Liver (tissue), 9 donors: ENCODE data around the gene ASIC2. TPM values are rescaled to one million over a fixed set of nuclear protein-coding genes. Genes with fewer than 3 reads are reported as not detected.

Experiments
- DNase-seq: peaks from one replicate; pipeline ENCODE4 v3.0.0-alpha.2; 2017; ENCODE audit warnings: low spot score
- H3K27ac ChIP-seq, 2 donors: one replicate each; pipeline ENCODE4 v1.7.0; 2013; ENCODE audit warnings: inconsistent platforms in 2 of 2, low read length in 2 of 2, control low read depth in 1 of 2, low read depth in 1 of 2, mild to moderate bottlenecking in 1 of 2
- H3K27me3 ChIP-seq, 4 donors: one replicate each; pipeline versions ENCODE4 v1.6.1 to v1.7.0; 2013; ENCODE audit warnings: low read length in 3 of 4, inconsistent platforms in 1 of 4, mild to moderate bottlenecking in 1 of 4, moderate library complexity in 1 of 4; ENCODE audit not compliant: control insufficient read depth in 4 of 4, insufficient read depth in 4 of 4
- H3K36me3 ChIP-seq, 4 donors: one replicate each; pipeline versions ENCODE4 v1.6.1 to v1.7.0; 2013; ENCODE audit warnings: low read length in 3 of 4, mild to moderate bottlenecking in 3 of 4, low read depth in 1 of 4, moderate library complexity in 1 of 4; ENCODE audit not compliant: control insufficient read depth in 4 of 4, insufficient read depth in 3 of 4
- H3K4me1 ChIP-seq, 4 donors: one replicate each; pipeline versions ENCODE4 v1.6.1 to v1.7.0; 2013; ENCODE audit warnings: low read length in 3 of 4, mild to moderate bottlenecking in 3 of 4, moderate library complexity in 1 of 4; ENCODE audit not compliant: control insufficient read depth in 4 of 4, insufficient read depth in 4 of 4
- H3K4me3 ChIP-seq, 3 donors: one replicate each; pipeline versions ENCODE4 v1.6.1 to v1.7.0; 2013; ENCODE audit warnings: low read length in 3 of 3, control low read depth in 1 of 3, low read depth in 1 of 3, mild to moderate bottlenecking in 1 of 3
- H3K9ac ChIP-seq, 2 donors: one replicate each; pipeline ENCODE4 v1.7.0; 2013; ENCODE audit warnings: low read length in 2 of 2, mild to moderate bottlenecking in 2 of 2, moderate library complexity in 2 of 2, control low read depth in 1 of 2, low read depth in 1 of 2
- H3K9me3 ChIP-seq, 4 donors: one replicate each; pipeline versions ENCODE4 v1.6.1 to v1.7.0; 2013; ENCODE audit warnings: low read length in 3 of 4; ENCODE audit not compliant: control insufficient read depth in 4 of 4
- EGR1 ChIP-seq, 2 donors: IDR thresholded peaks; 2 replicates each; pipeline ENCODE4 v1.6.1; 2016 to 2018; ENCODE audit warnings: antibody characterized with exemption in 2 of 2, low read depth in 2 of 2
- FOXA1 ChIP-seq: IDR thresholded peaks from 2 replicates; pipeline ENCODE4 v1.6.1; 2016; ENCODE audit warnings: antibody characterized with exemption
- FOXA2 ChIP-seq: IDR thresholded peaks from 2 replicates; pipeline ENCODE4 v1.6.1; 2016; ENCODE audit warnings: antibody characterized with exemption
- GABPA ChIP-seq, 2 donors: IDR thresholded peaks in 1 of 2; conservative IDR thresholded peaks in 1 of 2; 2 replicates each; pipeline ENCODE4 v1.6.1; 2016; ENCODE audit warnings: antibody characterized with exemption in 2 of 2, mild to moderate bottlenecking in 1 of 2, moderate library complexity in 1 of 2
- HNF4A ChIP-seq, 2 donors: conservative IDR thresholded peaks; 2 replicates each; pipeline ENCODE4 v1.6.1; 2016; ENCODE audit warnings: antibody characterized with exemption in 2 of 2, mild to moderate bottlenecking in 2 of 2
- HNF4G ChIP-seq: IDR thresholded peaks from 2 replicates; pipeline ENCODE4 v1.6.1; 2016; ENCODE audit warnings: antibody characterized with exemption
- JUND ChIP-seq, 2 donors: IDR thresholded peaks; 2 replicates each; pipeline ENCODE4 v1.6.1; 2016; ENCODE audit warnings: antibody characterized with exemption in 2 of 2
- NR2F2 ChIP-seq: IDR thresholded peaks from 2 replicates; pipeline ENCODE4 v1.6.1; 2016; ENCODE audit warnings: antibody characterized with exemption
- RAD21 ChIP-seq, 2 donors: IDR thresholded peaks; 2 replicates each; pipeline ENCODE4 v1.6.1; 2016; ENCODE audit warnings: antibody characterized with exemption in 2 of 2, mild to moderate bottlenecking in 2 of 2
- REST ChIP-seq: IDR thresholded peaks from 2 replicates; pipeline ENCODE4 v1.6.1; 2016; ENCODE audit warnings: antibody characterized with exemption, mild to moderate bottlenecking
- RXRA ChIP-seq, 2 donors: IDR thresholded peaks; 2 replicates each; pipeline ENCODE4 v1.6.1; 2017 to 2018; ENCODE audit warnings: antibody characterized with exemption in 2 of 2, mild to moderate bottlenecking in 1 of 2
- SP1 ChIP-seq: IDR thresholded peaks from 2 replicates; pipeline ENCODE4 v1.6.1; 2018; ENCODE audit warnings: antibody characterized with exemption, mild to moderate bottlenecking
- TAF1 ChIP-seq: conservative IDR thresholded peaks from 2 replicates; pipeline ENCODE4 v1.6.1; 2016; ENCODE audit warnings: antibody characterized with exemption, mild to moderate bottlenecking
- YY1 ChIP-seq: IDR thresholded peaks from 2 replicates; pipeline ENCODE4 v1.6.1; 2016; ENCODE audit warnings: antibody characterized with exemption, mild to moderate bottlenecking
- WGBS: extraction: QIAGEN DNeasy Blood & Tissue Kit; methylation state at CpG from one replicate; pipeline ENCODE4 v1.1.7; 2013; 5-methylcytosine and 5-hydroxymethylcytosine counted together
- polyA plus RNA-seq, 2 donors: library from polyadenylated mRNA; stranded (reverse) in 1 of 2; unstranded in 1 of 2; fragments of 200-250 nt in 1 of 2; fragments of >200 nt in 1 of 2; fragmentation: Nextera tagmentation in 1 of 2; extraction: Ambion mirVana in 1 of 2; gene quantifications; one replicate each; pipeline versions ENCODE4 v1.2.1 to v1.2.3, GENCODE V29; 2013 to 2015
- total RNA-seq, 2 donors: library from RNA; depleted of rRNA; stranded (reverse); fragments of >200 nt; gene quantifications; one replicate each; pipeline ENCODE4 v1.2.3, GENCODE V29; 2014
- TF ChIP-seq, protein P1 (sequence below): IDR thresholded peaks from 2 replicates; pipeline ENCODE4 v1.6.1; 2016; ENCODE audit warnings: antibody characterized with exemption
- TF ChIP-seq, protein P2 (sequence below): IDR thresholded peaks from 2 replicates; pipeline ENCODE4 v1.6.1; 2016; ENCODE audit warnings: antibody characterized with exemption
- TF ChIP-seq, protein P3 (sequence below): fragments of 150-350 bp; IDR thresholded peaks from 2 replicates; pipeline ENCODE4 v1.5.1; 2017; ENCODE audit warnings: improper control_type of control experiment, low read depth, low read length; ENCODE audit not compliant: missing input control
- donor health status: healthy.
- donor health status: healthy.
- donor health status: healthy.
- donor health status: healthy.
- donor health status: healthy.

Gene ASIC2
- total and polyA plus RNA-seq, 4 donors: under 0.01 TPM; not detected in 3

DNA sequence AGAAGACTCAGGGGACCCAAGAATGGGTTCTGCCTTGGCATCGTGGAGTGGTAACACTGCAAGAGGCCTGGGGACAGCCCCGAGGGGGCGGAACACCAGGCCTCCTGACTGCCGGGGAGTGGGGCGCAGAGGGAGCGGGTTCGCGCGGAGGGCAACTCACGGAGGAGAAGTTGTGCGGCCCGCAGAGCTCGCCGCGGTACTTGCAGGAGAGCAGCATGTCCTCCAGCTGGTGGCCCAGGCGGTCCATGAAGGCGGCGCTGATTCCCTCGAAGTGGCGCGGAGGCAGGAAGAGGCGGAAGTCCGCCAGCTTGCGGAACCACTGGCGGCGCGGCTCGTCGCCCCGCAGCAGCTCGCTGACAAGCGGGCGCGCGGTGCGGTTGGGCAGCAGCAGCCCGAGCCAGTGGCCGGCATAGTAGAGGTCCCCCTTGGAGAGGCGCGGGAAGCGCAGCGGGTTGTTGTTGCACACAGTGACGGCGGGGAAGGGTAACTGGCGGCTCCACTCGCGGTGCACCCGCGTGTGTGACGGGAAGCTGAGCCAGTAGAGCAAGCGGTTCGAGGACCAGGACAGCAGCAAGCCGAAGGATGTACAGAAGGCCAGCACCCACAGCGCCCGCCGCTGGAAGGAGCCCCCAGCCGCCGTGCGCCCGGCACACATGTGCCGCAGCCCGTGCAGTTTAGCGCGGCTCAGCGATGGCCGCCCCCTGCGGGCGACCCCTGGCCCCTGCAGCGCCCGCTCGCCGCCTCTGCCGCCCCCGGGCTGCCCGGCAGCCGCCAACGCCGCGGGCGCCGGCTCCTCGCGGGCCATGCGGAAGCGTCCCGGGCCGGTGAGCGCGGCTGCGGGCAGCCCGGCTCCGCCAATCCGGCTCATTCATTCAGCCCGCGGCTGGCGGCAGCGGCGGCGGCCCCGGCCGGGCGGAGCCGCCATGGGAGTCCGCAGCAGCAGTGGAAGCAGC, 1.6 kb downstream of the ASIC2 start:
- DNase-seq: no peak
- Histone ChIP-seq H3K9me3 (no peaks in the 10 kb centered on the region), H3K4me1 (peaks cover 0 to 13% (median under 1%) of the 10 kb centered on the region in 4 donors), H3K36me3 (no peaks in the 10 kb centered on the region), H3K27me3 (peaks cover 0 to 31% (median 7%) of the 10 kb centered on the region in 4 donors), H3K9ac (no peak overlapping the region), H3K4me3 (peak overlapping the region in 1 of 3 donors; percentile 16), H3K27ac (no peak overlapping the region)
- TF ChIP-seq RXRA (IDR thresholded peaks at IDR 0.05) (no peak), SP1 (no peak), FOXA1 (no peak), NR2F2 (no peak), RAD21 (IDR thresholded peaks at IDR 0.05) (no peak), GABPA (IDR thresholded peaks at IDR 0.05 in 1 of 2, conservative IDR thresholded peaks at IDR 0.05 in 1 of 2) (no peak), FOXA2 (no peak), EGR1 (IDR thresholded peaks at IDR 0.05; ENCODE audit: low read depth in 2 of 2) (no peak), YY1 (no peak), HNF4G (no peak), REST (no peak), JUND (IDR thresholded peaks at IDR 0.05) (no peak), HNF4A (conservative IDR thresholded peaks at IDR 0.05) (no peak)
- TF ChIP-seq, protein P1, sequence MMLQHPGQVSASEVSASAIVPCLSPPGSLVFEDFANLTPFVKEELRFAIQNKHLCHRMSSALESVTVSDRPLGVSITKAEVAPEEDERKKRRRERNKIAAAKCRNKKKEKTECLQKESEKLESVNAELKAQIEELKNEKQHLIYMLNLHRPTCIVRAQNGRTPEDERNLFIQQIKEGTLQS: no peak
- TF ChIP-seq, protein P2, sequence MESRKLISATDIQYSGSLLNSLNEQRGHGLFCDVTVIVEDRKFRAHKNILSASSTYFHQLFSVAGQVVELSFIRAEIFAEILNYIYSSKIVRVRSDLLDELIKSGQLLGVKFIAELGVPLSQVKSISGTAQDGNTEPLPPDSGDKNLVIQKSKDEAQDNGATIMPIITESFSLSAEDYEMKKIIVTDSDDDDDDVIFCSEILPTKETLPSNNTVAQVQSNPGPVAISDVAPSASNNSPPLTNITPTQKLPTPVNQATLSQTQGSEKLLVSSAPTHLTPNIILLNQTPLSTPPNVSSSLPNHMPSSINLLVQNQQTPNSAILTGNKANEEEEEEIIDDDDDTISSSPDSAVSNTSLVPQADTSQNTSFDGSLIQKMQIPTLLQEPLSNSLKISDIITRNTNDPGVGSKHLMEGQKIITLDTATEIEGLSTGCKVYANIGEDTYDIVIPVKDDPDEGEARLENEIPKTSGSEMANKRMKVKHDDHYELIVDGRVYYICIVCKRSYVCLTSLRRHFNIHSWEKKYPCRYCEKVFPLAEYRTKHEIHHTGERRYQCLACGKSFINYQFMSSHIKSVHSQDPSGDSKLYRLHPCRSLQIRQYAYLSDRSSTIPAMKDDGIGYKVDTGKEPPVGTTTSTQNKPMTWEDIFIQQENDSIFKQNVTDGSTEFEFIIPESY: no peak
- 3% methylated on average over 104 of the region's 104 CpGs for WGBS

GRCh38 chr17:33290253-33290652, 2.8 kb downstream of the ASIC2 start:
- Histone ChIP-seq H3K27me3 (peaks cover 0 to 27% (median 8%) of the 10 kb centered on the region in 4 donors), H3K36me3 (no peaks in the 10 kb centered on the region), H3K4me3 (no peak overlapping the region), H3K9me3 (no peaks in the 10 kb centered on the region), H3K9ac (no peak overlapping the region), H3K4me1 (peaks cover 0 to 13% (median under 1%) of the 10 kb centered on the region in 4 donors), H3K27ac (no peak overlapping the region)
- 76% methylated on average over 8 of the region's 8 CpGs for WGBS
- DNase-seq: no peak
- TF ChIP-seq HNF4A (conservative IDR thresholded peaks at IDR 0.05): no peak
- no peak for TF ChIP-seq RAD21 (IDR thresholded peaks at IDR 0.05)
- no peak for TF ChIP-seq TAF1
- no peak for TF ChIP-seq SP1
- TF ChIP-seq NR2F2: no peak
- no peak for TF ChIP-seq RXRA (IDR thresholded peaks at IDR 0.05)
- TF ChIP-seq, protein P1: no peak
- no peak for TF ChIP-seq EGR1 (IDR thresholded peaks at IDR 0.05; ENCODE audit: low read depth in 2 of 2)
- no peak for TF ChIP-seq GABPA (IDR thresholded peaks at IDR 0.05 in 1 of 2, conservative IDR thresholded peaks at IDR 0.05 in 1 of 2)
- TF ChIP-seq FOXA1: no peak
- TF ChIP-seq JUND (IDR thresholded peaks at IDR 0.05): no peak
- TF ChIP-seq YY1: no peak
- TF ChIP-seq REST: no peak
- TF ChIP-seq FOXA2: no peak
- TF ChIP-seq, protein P3, sequence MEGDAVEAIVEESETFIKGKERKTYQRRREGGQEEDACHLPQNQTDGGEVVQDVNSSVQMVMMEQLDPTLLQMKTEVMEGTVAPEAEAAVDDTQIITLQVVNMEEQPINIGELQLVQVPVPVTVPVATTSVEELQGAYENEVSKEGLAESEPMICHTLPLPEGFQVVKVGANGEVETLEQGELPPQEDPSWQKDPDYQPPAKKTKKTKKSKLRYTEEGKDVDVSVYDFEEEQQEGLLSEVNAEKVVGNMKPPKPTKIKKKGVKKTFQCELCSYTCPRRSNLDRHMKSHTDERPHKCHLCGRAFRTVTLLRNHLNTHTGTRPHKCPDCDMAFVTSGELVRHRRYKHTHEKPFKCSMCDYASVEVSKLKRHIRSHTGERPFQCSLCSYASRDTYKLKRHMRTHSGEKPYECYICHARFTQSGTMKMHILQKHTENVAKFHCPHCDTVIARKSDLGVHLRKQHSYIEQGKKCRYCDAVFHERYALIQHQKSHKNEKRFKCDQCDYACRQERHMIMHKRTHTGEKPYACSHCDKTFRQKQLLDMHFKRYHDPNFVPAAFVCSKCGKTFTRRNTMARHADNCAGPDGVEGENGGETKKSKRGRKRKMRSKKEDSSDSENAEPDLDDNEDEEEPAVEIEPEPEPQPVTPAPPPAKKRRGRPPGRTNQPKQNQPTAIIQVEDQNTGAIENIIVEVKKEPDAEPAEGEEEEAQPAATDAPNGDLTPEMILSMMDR: no peak
